Liver (tissue), 9 donors: Measurements from ENCODE around the gene SNAP25. TPM values are rescaled to one million over a fixed set of nuclear protein-coding genes. Genes with fewer than 3 reads are reported as not detected.

Experiments used
- DNase-seq: peaks from one replicate; pipeline ENCODE4 v3.0.0-alpha.2; 2017; ENCODE audit warnings: low spot score
- H3K27ac ChIP-seq, 2 donors: one replicate each; pipeline ENCODE4 v1.7.0; 2013; ENCODE audit warnings: inconsistent platforms in 2 of 2, low read length in 2 of 2, control low read depth in 1 of 2, low read depth in 1 of 2, mild to moderate bottlenecking in 1 of 2
- H3K27me3 ChIP-seq, 4 donors: one replicate each; pipeline versions ENCODE4 v1.6.1 to v1.7.0; 2013; ENCODE audit warnings: low read length in 3 of 4, inconsistent platforms in 1 of 4, mild to moderate bottlenecking in 1 of 4, moderate library complexity in 1 of 4; ENCODE audit not compliant: control insufficient read depth in 4 of 4, insufficient read depth in 4 of 4
- H3K36me3 ChIP-seq, 4 donors: one replicate each; pipeline versions ENCODE4 v1.6.1 to v1.7.0; 2013; ENCODE audit warnings: low read length in 3 of 4, mild to moderate bottlenecking in 3 of 4, low read depth in 1 of 4, moderate library complexity in 1 of 4; ENCODE audit not compliant: control insufficient read depth in 4 of 4, insufficient read depth in 3 of 4
- H3K4me1 ChIP-seq, 4 donors: one replicate each; pipeline versions ENCODE4 v1.6.1 to v1.7.0; 2013; ENCODE audit warnings: low read length in 3 of 4, mild to moderate bottlenecking in 3 of 4, moderate library complexity in 1 of 4; ENCODE audit not compliant: control insufficient read depth in 4 of 4, insufficient read depth in 4 of 4
- H3K4me3 ChIP-seq, 3 donors: one replicate each; pipeline versions ENCODE4 v1.6.1 to v1.7.0; 2013; ENCODE audit warnings: low read length in 3 of 3, control low read depth in 1 of 3, low read depth in 1 of 3, mild to moderate bottlenecking in 1 of 3
- H3K9ac ChIP-seq, 2 donors: one replicate each; pipeline ENCODE4 v1.7.0; 2013; ENCODE audit warnings: low read length in 2 of 2, mild to moderate bottlenecking in 2 of 2, moderate library complexity in 2 of 2, control low read depth in 1 of 2, low read depth in 1 of 2
- H3K9me3 ChIP-seq, 4 donors: one replicate each; pipeline versions ENCODE4 v1.6.1 to v1.7.0; 2013; ENCODE audit warnings: low read length in 3 of 4; ENCODE audit not compliant: control insufficient read depth in 4 of 4
- EGR1 ChIP-seq, 2 donors: IDR thresholded peaks; 2 replicates each; pipeline ENCODE4 v1.6.1; 2016 to 2018; ENCODE audit warnings: antibody characterized with exemption in 2 of 2, low read depth in 2 of 2
- FOXA1 ChIP-seq: IDR thresholded peaks from 2 replicates; pipeline ENCODE4 v1.6.1; 2016; ENCODE audit warnings: antibody characterized with exemption
- FOXA2 ChIP-seq: IDR thresholded peaks from 2 replicates; pipeline ENCODE4 v1.6.1; 2016; ENCODE audit warnings: antibody characterized with exemption
- GABPA ChIP-seq, 2 donors: IDR thresholded peaks in 1 of 2; conservative IDR thresholded peaks in 1 of 2; 2 replicates each; pipeline ENCODE4 v1.6.1; 2016; ENCODE audit warnings: antibody characterized with exemption in 2 of 2, mild to moderate bottlenecking in 1 of 2, moderate library complexity in 1 of 2
- HNF4A ChIP-seq, 2 donors: conservative IDR thresholded peaks; 2 replicates each; pipeline ENCODE4 v1.6.1; 2016; ENCODE audit warnings: antibody characterized with exemption in 2 of 2, mild to moderate bottlenecking in 2 of 2
- HNF4G ChIP-seq: IDR thresholded peaks from 2 replicates; pipeline ENCODE4 v1.6.1; 2016; ENCODE audit warnings: antibody characterized with exemption
- JUND ChIP-seq, 2 donors: IDR thresholded peaks; 2 replicates each; pipeline ENCODE4 v1.6.1; 2016; ENCODE audit warnings: antibody characterized with exemption in 2 of 2
- NR2F2 ChIP-seq: IDR thresholded peaks from 2 replicates; pipeline ENCODE4 v1.6.1; 2016; ENCODE audit warnings: antibody characterized with exemption
- RAD21 ChIP-seq, 2 donors: IDR thresholded peaks; 2 replicates each; pipeline ENCODE4 v1.6.1; 2016; ENCODE audit warnings: antibody characterized with exemption in 2 of 2, mild to moderate bottlenecking in 2 of 2
- RXRA ChIP-seq, 2 donors: IDR thresholded peaks; 2 replicates each; pipeline ENCODE4 v1.6.1; 2017 to 2018; ENCODE audit warnings: antibody characterized with exemption in 2 of 2, mild to moderate bottlenecking in 1 of 2
- SP1 ChIP-seq: IDR thresholded peaks from 2 replicates; pipeline ENCODE4 v1.6.1; 2018; ENCODE audit warnings: antibody characterized with exemption, mild to moderate bottlenecking
- TAF1 ChIP-seq: conservative IDR thresholded peaks from 2 replicates; pipeline ENCODE4 v1.6.1; 2016; ENCODE audit warnings: antibody characterized with exemption, mild to moderate bottlenecking
- YY1 ChIP-seq: IDR thresholded peaks from 2 replicates; pipeline ENCODE4 v1.6.1; 2016; ENCODE audit warnings: antibody characterized with exemption, mild to moderate bottlenecking
- WGBS: extraction: QIAGEN DNeasy Blood & Tissue Kit; methylation state at CpG from one replicate; pipeline ENCODE4 v1.1.7; 2013; 5-methylcytosine and 5-hydroxymethylcytosine counted together
- polyA plus RNA-seq, 2 donors: library from polyadenylated mRNA; stranded (reverse) in 1 of 2; unstranded in 1 of 2; fragments of 200-250 nt in 1 of 2; fragments of >200 nt in 1 of 2; fragmentation: Nextera tagmentation in 1 of 2; extraction: Ambion mirVana in 1 of 2; gene quantifications; one replicate each; pipeline versions ENCODE4 v1.2.1 to v1.2.3, GENCODE V29; 2013 to 2015
- total RNA-seq, 2 donors: library from RNA; depleted of rRNA; stranded (reverse); fragments of >200 nt; gene quantifications; one replicate each; pipeline ENCODE4 v1.2.3, GENCODE V29; 2014
- TF ChIP-seq, protein P1 (sequence below): IDR thresholded peaks from 2 replicates; pipeline ENCODE4 v1.6.1; 2016; ENCODE audit warnings: antibody characterized with exemption
- TF ChIP-seq, protein P2 (sequence below): IDR thresholded peaks from 2 replicates; pipeline ENCODE4 v1.6.1; 2016; ENCODE audit warnings: antibody characterized with exemption, mild to moderate bottlenecking
- TF ChIP-seq, protein P3 (sequence below): fragments of 150-350 bp; IDR thresholded peaks from 2 replicates; pipeline ENCODE4 v1.5.1; 2017; ENCODE audit warnings: improper control_type of control experiment, low read depth, low read length; ENCODE audit not compliant: missing input control
- TF ChIP-seq, protein P4 (sequence below): IDR thresholded peaks from 2 replicates; pipeline ENCODE4 v1.6.1; 2016; ENCODE audit warnings: antibody characterized with exemption
- TF ChIP-seq, protein P5 (sequence below): IDR thresholded peaks from 2 replicates; pipeline ENCODE4 v1.6.1; 2016; ENCODE audit warnings: antibody characterized with exemption
- donor health status: healthy.
- donor health status: healthy.
- donor health status: healthy.
- donor health status: healthy.
- donor health status: healthy.

SNAP25 gene
- total and polyA plus RNA-seq, 4 donors: 0.32 to 2.7 (median 0.56) TPM

DNA sequence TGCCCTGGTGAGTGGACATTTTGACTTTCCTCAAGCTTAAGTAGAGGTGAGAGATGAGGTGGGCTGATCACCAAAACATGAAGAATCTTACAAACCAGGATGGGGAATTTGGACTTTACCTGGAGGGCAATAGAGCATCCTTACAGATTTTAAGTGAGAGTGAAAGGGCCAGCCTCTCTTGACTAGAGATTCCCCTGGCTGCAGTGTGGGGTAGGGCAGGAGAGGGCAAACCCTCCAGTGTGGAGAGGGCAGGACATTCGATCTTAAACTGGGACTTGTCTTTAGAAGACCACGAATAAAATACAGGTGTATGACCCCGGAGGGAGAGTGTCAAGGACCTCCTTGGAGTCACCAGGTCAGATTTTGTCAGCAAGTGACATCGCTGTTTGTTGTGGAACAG is 105.1 kb downstream of the SNAP25 start:
- DNase-seq: no peak
- TF ChIP-seq, protein P1, sequence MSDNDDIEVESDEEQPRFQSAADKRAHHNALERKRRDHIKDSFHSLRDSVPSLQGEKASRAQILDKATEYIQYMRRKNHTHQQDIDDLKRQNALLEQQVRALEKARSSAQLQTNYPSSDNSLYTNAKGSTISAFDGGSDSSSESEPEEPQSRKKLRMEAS: no peak
- TF ChIP-seq, protein P2, sequence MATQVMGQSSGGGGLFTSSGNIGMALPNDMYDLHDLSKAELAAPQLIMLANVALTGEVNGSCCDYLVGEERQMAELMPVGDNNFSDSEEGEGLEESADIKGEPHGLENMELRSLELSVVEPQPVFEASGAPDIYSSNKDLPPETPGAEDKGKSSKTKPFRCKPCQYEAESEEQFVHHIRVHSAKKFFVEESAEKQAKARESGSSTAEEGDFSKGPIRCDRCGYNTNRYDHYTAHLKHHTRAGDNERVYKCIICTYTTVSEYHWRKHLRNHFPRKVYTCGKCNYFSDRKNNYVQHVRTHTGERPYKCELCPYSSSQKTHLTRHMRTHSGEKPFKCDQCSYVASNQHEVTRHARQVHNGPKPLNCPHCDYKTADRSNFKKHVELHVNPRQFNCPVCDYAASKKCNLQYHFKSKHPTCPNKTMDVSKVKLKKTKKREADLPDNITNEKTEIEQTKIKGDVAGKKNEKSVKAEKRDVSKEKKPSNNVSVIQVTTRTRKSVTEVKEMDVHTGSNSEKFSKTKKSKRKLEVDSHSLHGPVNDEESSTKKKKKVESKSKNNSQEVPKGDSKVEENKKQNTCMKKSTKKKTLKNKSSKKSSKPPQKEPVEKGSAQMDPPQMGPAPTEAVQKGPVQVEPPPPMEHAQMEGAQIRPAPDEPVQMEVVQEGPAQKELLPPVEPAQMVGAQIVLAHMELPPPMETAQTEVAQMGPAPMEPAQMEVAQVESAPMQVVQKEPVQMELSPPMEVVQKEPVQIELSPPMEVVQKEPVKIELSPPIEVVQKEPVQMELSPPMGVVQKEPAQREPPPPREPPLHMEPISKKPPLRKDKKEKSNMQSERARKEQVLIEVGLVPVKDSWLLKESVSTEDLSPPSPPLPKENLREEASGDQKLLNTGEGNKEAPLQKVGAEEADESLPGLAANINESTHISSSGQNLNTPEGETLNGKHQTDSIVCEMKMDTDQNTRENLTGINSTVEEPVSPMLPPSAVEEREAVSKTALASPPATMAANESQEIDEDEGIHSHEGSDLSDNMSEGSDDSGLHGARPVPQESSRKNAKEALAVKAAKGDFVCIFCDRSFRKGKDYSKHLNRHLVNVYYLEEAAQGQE: no peak
- TF ChIP-seq SP1: no peak
- TF ChIP-seq YY1: no peak
- no peak for TF ChIP-seq FOXA2
- no peak for TF ChIP-seq NR2F2
- no peak for TF ChIP-seq JUND (IDR thresholded peaks at IDR 0.05)
- TF ChIP-seq HNF4A (conservative IDR thresholded peaks at IDR 0.05): no peak
- no peak for TF ChIP-seq GABPA (IDR thresholded peaks at IDR 0.05 in 1 of 2, conservative IDR thresholded peaks at IDR 0.05 in 1 of 2)
- TF ChIP-seq, protein P3, sequence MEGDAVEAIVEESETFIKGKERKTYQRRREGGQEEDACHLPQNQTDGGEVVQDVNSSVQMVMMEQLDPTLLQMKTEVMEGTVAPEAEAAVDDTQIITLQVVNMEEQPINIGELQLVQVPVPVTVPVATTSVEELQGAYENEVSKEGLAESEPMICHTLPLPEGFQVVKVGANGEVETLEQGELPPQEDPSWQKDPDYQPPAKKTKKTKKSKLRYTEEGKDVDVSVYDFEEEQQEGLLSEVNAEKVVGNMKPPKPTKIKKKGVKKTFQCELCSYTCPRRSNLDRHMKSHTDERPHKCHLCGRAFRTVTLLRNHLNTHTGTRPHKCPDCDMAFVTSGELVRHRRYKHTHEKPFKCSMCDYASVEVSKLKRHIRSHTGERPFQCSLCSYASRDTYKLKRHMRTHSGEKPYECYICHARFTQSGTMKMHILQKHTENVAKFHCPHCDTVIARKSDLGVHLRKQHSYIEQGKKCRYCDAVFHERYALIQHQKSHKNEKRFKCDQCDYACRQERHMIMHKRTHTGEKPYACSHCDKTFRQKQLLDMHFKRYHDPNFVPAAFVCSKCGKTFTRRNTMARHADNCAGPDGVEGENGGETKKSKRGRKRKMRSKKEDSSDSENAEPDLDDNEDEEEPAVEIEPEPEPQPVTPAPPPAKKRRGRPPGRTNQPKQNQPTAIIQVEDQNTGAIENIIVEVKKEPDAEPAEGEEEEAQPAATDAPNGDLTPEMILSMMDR: no peak
- TF ChIP-seq RXRA (IDR thresholded peaks at IDR 0.05): no peak
- TF ChIP-seq RAD21 (IDR thresholded peaks at IDR 0.05): no peak
- TF ChIP-seq TAF1: no peak
- TF ChIP-seq, protein P4, sequence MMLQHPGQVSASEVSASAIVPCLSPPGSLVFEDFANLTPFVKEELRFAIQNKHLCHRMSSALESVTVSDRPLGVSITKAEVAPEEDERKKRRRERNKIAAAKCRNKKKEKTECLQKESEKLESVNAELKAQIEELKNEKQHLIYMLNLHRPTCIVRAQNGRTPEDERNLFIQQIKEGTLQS: no peak
- no peak for TF ChIP-seq FOXA1
- TF ChIP-seq, protein P5, sequence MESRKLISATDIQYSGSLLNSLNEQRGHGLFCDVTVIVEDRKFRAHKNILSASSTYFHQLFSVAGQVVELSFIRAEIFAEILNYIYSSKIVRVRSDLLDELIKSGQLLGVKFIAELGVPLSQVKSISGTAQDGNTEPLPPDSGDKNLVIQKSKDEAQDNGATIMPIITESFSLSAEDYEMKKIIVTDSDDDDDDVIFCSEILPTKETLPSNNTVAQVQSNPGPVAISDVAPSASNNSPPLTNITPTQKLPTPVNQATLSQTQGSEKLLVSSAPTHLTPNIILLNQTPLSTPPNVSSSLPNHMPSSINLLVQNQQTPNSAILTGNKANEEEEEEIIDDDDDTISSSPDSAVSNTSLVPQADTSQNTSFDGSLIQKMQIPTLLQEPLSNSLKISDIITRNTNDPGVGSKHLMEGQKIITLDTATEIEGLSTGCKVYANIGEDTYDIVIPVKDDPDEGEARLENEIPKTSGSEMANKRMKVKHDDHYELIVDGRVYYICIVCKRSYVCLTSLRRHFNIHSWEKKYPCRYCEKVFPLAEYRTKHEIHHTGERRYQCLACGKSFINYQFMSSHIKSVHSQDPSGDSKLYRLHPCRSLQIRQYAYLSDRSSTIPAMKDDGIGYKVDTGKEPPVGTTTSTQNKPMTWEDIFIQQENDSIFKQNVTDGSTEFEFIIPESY: no peak
- no peak for TF ChIP-seq HNF4G
- no peak for TF ChIP-seq EGR1 (IDR thresholded peaks at IDR 0.05; ENCODE audit: low read depth in 2 of 2)
- no peaks in the 10 kb centered on the region for H3K27me3 ChIP-seq
- H3K9me3 ChIP-seq: peaks cover 0 to under 1% (median 0%) of the 10 kb centered on the region in 4 donors
- H3K4me1 ChIP-seq: no peaks in the 10 kb centered on the region
- no peak overlapping the region for H3K27ac ChIP-seq
- H3K9ac ChIP-seq: no peak overlapping the region
- H3K36me3 ChIP-seq: no peaks in the 10 kb centered on the region
- H3K4me3 ChIP-seq: no peak overlapping the region
- WGBS: 75% methylated on average over 4 of the region's 4 CpGs
